Panc1 (cell line): ENCODE results near the gene MPPED1. TPM values are rescaled to one million over a fixed set of nuclear protein-coding genes. Genes with fewer than 3 reads are reported as not detected.

Experiments
- ATAC-seq: fragments of 200-7000 bp; cut with Tn5 transposase; 2 replicates; pipeline ENCODE4 v1.9.1; 2020; ENCODE audit warnings: mild to moderate bottlenecking, moderate library complexity
- BruUV-seq: library from RNA; stranded (reverse); fragments of 400-500 nt; replicated peaks from 2 replicates; lab custom pipeline; 2021; lab: Mats Ljungman, UMichigan
- CTCF ChIA-PET: fragments of 300-600 bp; sonication (Branson Sonifier 250); formaldehyde crosslinking; loops from one replicate; lab custom pipeline; 2022; ENCODE audit warnings: antibody characterized with exemption; lab: Charles Lee
- POLR2A ChIA-PET: fragments of 300-600 bp; sonication (Branson Sonifier 250); formaldehyde crosslinking; loops from one replicate; lab custom pipeline; 2022; ENCODE audit warnings: antibody characterized with exemption; lab: Charles Lee
- DNase-seq: peaks from one replicate; pipeline ENCODE4 v3.0.0-alpha.2; 2010; ENCODE audit warnings: low read depth, low spot score
- H3K27ac ChIP-seq: 2 replicates; pipeline ENCODE4 v1.5.1; 2011; ENCODE audit warnings: mild to moderate bottlenecking, low read length, inconsistent platforms
- H3K27me3 ChIP-seq: fragments of 200-500 bp; sonication (Bioruptor generic); 2 replicates; pipeline ENCODE4 v1.6.0; 2014; ENCODE audit warnings: low read length, inconsistent platforms; ENCODE audit not compliant: control insufficient read depth, insufficient read depth
- H3K36me3 ChIP-seq: fragments of 200-500 bp; sonication (Bioruptor generic); 2 replicates; pipeline ENCODE4 v1.5.1; 2014; ENCODE audit warnings: inconsistent platforms, mild to moderate bottlenecking, low read length, moderate library complexity; ENCODE audit not compliant: control insufficient read depth, insufficient read depth
- H3K4me1 ChIP-seq: 2 replicates; pipeline ENCODE4 v1.5.1; 2011; ENCODE audit warnings: inconsistent platforms, mild to moderate bottlenecking, low read length, moderate library complexity; ENCODE audit not compliant: control insufficient read depth, insufficient read depth
- H3K4me3 ChIP-seq, 2 experiments: 2 replicates each; pipeline ENCODE4 v1.5.1; 2011 to 2012; ENCODE audit warnings: low read depth in 2 of 2, low read length in 2 of 2, mild to moderate bottlenecking in 2 of 2, inconsistent platforms in 1 of 2, moderate library complexity in 1 of 2
- H3K9me3 ChIP-seq: fragments of 200-500 bp; sonication (Bioruptor generic); 2 replicates; pipeline ENCODE4 v1.5.1; 2014; ENCODE audit warnings: low read depth, mild to moderate bottlenecking, inconsistent platforms, low read length, moderate library complexity; ENCODE audit not compliant: control insufficient read depth, insufficient read depth
- CTCF ChIP-seq: fragments of 450-650 bp; IDR thresholded peaks from 2 replicates; pipeline ENCODE4 v1.5.1; 2017; ENCODE audit warnings: mild to moderate bottlenecking
- POLR2AphosphoS5 ChIP-seq: IDR thresholded peaks from 2 replicates; pipeline ENCODE4 v1.6.1; 2012; ENCODE audit warnings: mild to moderate bottlenecking, low read depth, low read length, moderate library complexity
- REST ChIP-seq, 2 experiments: IDR thresholded peaks; 2 replicates each; pipeline ENCODE4 v1.6.1; 2011 to 2012; ENCODE audit warnings: low read depth in 2 of 2, control low read depth in 1 of 2, low read length in 1 of 2, mild to moderate bottlenecking in 1 of 2, moderate library complexity in 1 of 2; ENCODE audit not compliant: insufficient read depth in 1 of 2
- SIN3A ChIP-seq: IDR thresholded peaks from 2 replicates; pipeline ENCODE4 v1.6.1; 2012; ENCODE audit warnings: low read depth, mild to moderate bottlenecking, low read length, moderate library complexity, borderline replicate concordance; ENCODE audit not compliant: insufficient read depth
- TCF7L2 ChIP-seq: IDR thresholded peaks from 2 replicates; pipeline ENCODE4 v1.6.1; 2011; ENCODE audit warnings: mild to moderate bottlenecking, low read depth, low read length, inconsistent platforms
- in situ Hi-C: cut with HindIII; loops from 2 replicates; pipeline ENCODE4 v1.10.0; 2016; ENCODE audit warnings: low sequenced_read_pairs, low pct_unique_long_range_greater_than_20kb
- intact Hi-C: fragments of 100-400 bp; cut with micrococcal nuclease; formaldehyde crosslinking; loops from one replicate; pipeline ENCODE4 v1.10.0; 2022; ENCODE audit not compliant: unreplicated experiment
- total RNA-seq: library from RNA; stranded (reverse); gene quantifications from one replicate; pipeline ENCODE4 v1.2.1, GENCODE V29; 2021; ENCODE audit not compliant: unreplicated experiment

Gene MPPED1
- total RNA-seq, 1 experiment from 2014 or later = not detected

- no TSS peak for BruUV-seq
- no peaks in the 10 kb centered on the region for H3K9me3 ChIP-seq
- H3K36me3 ChIP-seq = no peaks in the 10 kb centered on the region
- in situ Hi-C loops (no loop called here), intact Hi-C loops (no loop called here)
- no peak for DNase-seq
- no peak for ATAC-seq
- no peak overlapping the region for H3K27ac ChIP-seq
- TF ChIP-seq SIN3A (no peak), TCF7L2 (no peak), CTCF (no peak), REST (IDR thresholded peaks at IDR 0.05; ENCODE audit: insufficient read depth in 1 of 2, low read depth in 2 of 2, low read length in 1 of 2) (no peak), POLR2AphosphoS5 (no peak)
- ChIA-PET POLR2A (no interaction called here), CTCF (interaction anchor here (0.6 kb wide), 1 partner anchor 209 kb away, joined by 3 read pairs; no protein-coding TSS in a partner anchor)
- H3K4me1 ChIP-seq = no peaks in the 10 kb centered on the region
- H3K4me3 ChIP-seq = no peak overlapping the region
- no peaks in the 10 kb centered on the region for H3K27me3 ChIP-seq
Measured at GRCh38 chr22:43532301-43533155, 120.7 kb downstream of the MPPED1 start.

GRCh38 chr22:43533156-43533530 lies 121.3 kb downstream of the MPPED1 start:
- no peak overlapping the region for H3K27ac ChIP-seq
- ATAC-seq (no peak), DNase-seq (no peak)
- H3K27me3 ChIP-seq = no peaks in the 10 kb centered on the region
- intact Hi-C loops = no loop called here
- ChIA-PET CTCF (no interaction called here), POLR2A (no interaction called here)
- BruUV-seq = no TSS peak
- TF ChIP-seq TCF7L2 (no peak), CTCF (no peak), SIN3A (no peak), REST (IDR thresholded peaks at IDR 0.05; ENCODE audit: insufficient read depth in 1 of 2, low read depth in 2 of 2, low read length in 1 of 2) (no peak), POLR2AphosphoS5 (no peak)
- no peaks in the 10 kb centered on the region for H3K36me3 ChIP-seq
- no peaks in the 10 kb centered on the region for H3K4me1 ChIP-seq
- no peak overlapping the region for H3K4me3 ChIP-seq
- H3K9me3 ChIP-seq = no peaks in the 10 kb centered on the region
- in situ Hi-C loops = no loop called here
